ENCODE data around the gene ZNF608. TPM values are rescaled to one million over a fixed set of nuclear protein-coding genes. Genes with fewer than 3 reads are reported as not detected.
A peak's percentile ranks its signal among the peaks of the same experiment; 100 is the strongest.

ZNF608 gene
- total and polyA plus RNA-seq, 2 donors from 2014 or later: 5.9 to 35.8 TPM

GRCh38 chr5:124752854-124753720, 6.6 kb upstream of the ZNF608 start:
- Histone ChIP-seq H3K4me3 (ENCODE audit: low read length in 3 of 3) (no peak overlapping the region), H3K36me3 (ENCODE audit: control insufficient read depth in 2 of 3, insufficient read depth in 3 of 3, low read length in 3 of 3) (no peaks in the 10 kb centered on the region), H3K9me3 (ENCODE audit: control insufficient read depth in 2 of 3, insufficient read depth in 1 of 3, low read length in 3 of 3) (no peaks in the 10 kb centered on the region), H3K27ac (ENCODE audit: low read depth in 2 of 2, low read length in 2 of 2) (no peak overlapping the region), H3K9ac (ENCODE audit: low read length in 3 of 3) (no peak overlapping the region), H3K27me3 (ENCODE audit: control insufficient read depth, insufficient read depth, low read length) (no peaks in the 10 kb centered on the region), H3K4me1 (ENCODE audit: control insufficient read depth in 2 of 3, insufficient read depth in 2 of 3, low read depth in 1 of 3, low read length in 3 of 3) (peaks cover 0 to 5% (median 0%) of the 10 kb centered on the region in 3 donors)
- no peak for DNase-seq
- intact Hi-C loops (cut with DNase I): no loop called here
- no peak for TF ChIP-seq CTCF (IDR thresholded peaks at IDR 0.05; ENCODE audit: borderline replicate concordance, extremely low read depth, insufficient read depth)
- FAIRE-seq: no peak

- no peak for TF ChIP-seq CTCF (IDR thresholded peaks at IDR 0.05; ENCODE audit: borderline replicate concordance, extremely low read depth, insufficient read depth)
- Histone ChIP-seq H3K9me3 (ENCODE audit: control insufficient read depth in 2 of 3, insufficient read depth in 1 of 3, low read length in 3 of 3) (no peaks in the 10 kb centered on the region), H3K4me1 (ENCODE audit: control insufficient read depth in 2 of 3, insufficient read depth in 2 of 3, low read depth in 1 of 3, low read length in 3 of 3) (peaks cover 0 to 5% (median 0%) of the 10 kb centered on the region in 3 donors), H3K27me3 (ENCODE audit: control insufficient read depth, insufficient read depth, low read length) (no peaks in the 10 kb centered on the region), H3K27ac (ENCODE audit: low read depth in 2 of 2, low read length in 2 of 2) (no peak overlapping the region), H3K9ac (ENCODE audit: low read length in 3 of 3) (no peak overlapping the region), H3K36me3 (ENCODE audit: control insufficient read depth in 2 of 3, insufficient read depth in 3 of 3, low read length in 3 of 3) (no peaks in the 10 kb centered on the region), H3K4me3 (ENCODE audit: low read length in 3 of 3) (no peak overlapping the region)
- intact Hi-C loops (cut with DNase I): no loop called here
- FAIRE-seq (no peak), DNase-seq (no peak)
Measured at GRCh38 chr5:124751031-124751430, 4.6 kb upstream of the ZNF608 start.

- H3K9ac ChIP-seq (ENCODE audit: low read length in 3 of 3): peak overlapping the region; percentile 79 to 93 (median 81)
- H3K4me3 ChIP-seq (ENCODE audit: low read length in 3 of 3): peak overlapping the region; percentile 82 to 91 (median 90)
- TF ChIP-seq CTCF (IDR thresholded peaks at IDR 0.05; ENCODE audit: borderline replicate concordance, extremely low read depth, insufficient read depth): no peak
- DNase-seq: peak; percentile 75 to 98 (median 96)
- H3K9me3 ChIP-seq (ENCODE audit: control insufficient read depth in 2 of 3, insufficient read depth in 1 of 3, low read length in 3 of 3): no peaks in the 10 kb centered on the region
- H3K27ac ChIP-seq (ENCODE audit: low read depth in 2 of 2, low read length in 2 of 2): peak overlapping the region; percentile 92 to 93
- H3K27me3 ChIP-seq (ENCODE audit: control insufficient read depth, insufficient read depth, low read length): no peaks in the 10 kb centered on the region
- intact Hi-C loops (cut with DNase I): no loop called here
- H3K4me1 ChIP-seq (ENCODE audit: control insufficient read depth in 2 of 3, insufficient read depth in 2 of 3, low read depth in 1 of 3, low read length in 3 of 3): no peaks in the 10 kb centered on the region
- FAIRE-seq: peak; percentile 72
- H3K36me3 ChIP-seq (ENCODE audit: control insufficient read depth in 2 of 3, insufficient read depth in 3 of 3, low read length in 3 of 3): no peaks in the 10 kb centered on the region
Measured at GRCh38 chr5:124748687-124749594, 2.5 kb upstream of the ZNF608 start.

Measured in kidney (tissue), 14 donors.